Measurements from ENCODE around the gene GPR107.

DNA sequence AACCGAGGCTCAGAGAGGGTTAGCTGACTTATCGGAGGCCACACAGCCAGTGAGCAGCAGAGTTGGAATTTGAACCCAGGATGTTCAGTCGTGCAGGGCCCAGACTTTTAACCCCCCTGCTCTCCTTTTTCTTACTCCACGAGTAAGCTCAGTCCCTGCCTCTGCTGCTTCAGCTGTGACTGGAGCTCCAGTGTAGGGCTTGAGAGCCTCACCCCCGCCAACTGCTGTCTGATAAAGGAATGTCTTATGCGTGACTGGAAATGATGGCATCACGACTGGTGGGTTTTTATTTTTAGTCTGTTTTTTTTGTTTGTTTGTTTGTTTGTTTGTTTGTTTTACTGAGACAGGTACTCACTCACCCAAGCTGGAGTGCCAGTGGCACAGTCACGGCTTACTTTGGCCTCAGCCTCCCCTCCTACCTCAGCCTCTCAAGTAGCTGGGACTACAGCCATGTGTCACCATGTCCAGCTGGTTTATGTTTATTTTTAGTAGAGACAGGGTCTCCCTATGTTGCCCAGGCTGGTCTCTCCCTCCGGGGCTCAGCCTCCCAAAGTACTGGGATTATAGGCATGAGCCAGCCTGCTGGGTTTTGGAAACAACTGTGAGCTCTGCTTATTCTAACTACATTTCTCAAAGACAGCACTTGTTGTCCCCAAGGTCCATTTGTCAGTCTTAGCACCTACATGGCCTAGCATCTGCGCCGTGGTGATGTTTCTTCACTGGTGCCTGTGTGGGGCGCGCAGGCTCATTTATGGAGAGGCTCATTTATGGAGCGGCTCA, 66.0 kb downstream of the GPR107 start:
- TF ChIP-seq GATA3 (IDR thresholded peaks at IDR 0.05; ENCODE audit: low read depth, low read length) (no peak), GATA2 (IDR thresholded peaks at IDR 0.05; ENCODE audit: low read depth, low read length) (no peak)
